ENCODE measurements around the gene PRELID2. TPM values are rescaled to one million over a fixed set of nuclear protein-coding genes. Genes with fewer than 3 reads are reported as not detected.

The PRELID2 gene
- polyA plus RNA-seq, 1 of the 3 experiments (the other 2 are of a cell fraction), result 5.3 TPM

DNA sequence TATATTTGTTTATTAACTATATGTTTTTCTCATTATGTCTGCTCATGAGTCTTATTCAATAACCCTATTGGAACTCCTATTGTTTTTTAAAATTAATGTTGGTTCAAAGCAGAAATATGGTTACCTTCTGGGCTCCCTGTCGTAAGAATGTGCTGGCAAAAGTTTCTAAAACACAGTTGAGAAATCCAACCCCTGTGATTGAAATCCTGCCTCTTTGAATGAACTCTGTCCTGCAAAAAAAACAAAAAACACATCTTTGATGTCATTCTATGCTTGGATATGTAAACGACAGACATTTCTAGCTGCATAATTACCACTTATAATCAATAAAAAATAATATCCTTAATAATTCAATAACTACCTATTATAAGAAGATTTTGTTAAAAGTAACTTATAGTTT is 38.8 kb downstream of the PRELID2 start (continued):
- TF ChIP-seq REST (IDR thresholded peaks at IDR 0.05; ENCODE audit: low read depth, low read length), result no peak

DNA sequence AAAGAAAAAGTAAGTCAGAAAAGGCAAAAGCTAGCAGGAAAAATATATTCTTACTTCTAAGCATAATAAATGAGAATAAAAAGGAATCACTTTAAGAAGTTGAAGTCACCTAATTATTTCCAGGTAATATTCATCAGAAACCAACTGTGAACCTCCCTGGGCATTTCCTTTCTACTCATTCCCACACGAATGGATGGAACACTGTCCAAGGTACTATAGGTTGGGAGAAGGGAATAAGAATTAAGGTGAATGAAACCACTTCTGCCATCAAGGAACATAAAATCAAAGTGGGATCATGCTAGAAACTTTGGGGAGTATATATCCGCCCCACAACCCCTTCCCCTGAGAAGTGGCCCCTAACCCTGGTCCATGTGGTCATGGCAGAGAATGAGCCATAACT is 41.6 kb downstream of the PRELID2 start:
- H3K79me2 ChIP-seq (ENCODE audit: insufficient read depth), result no peaks in the 10 kb centered on the region
- no peaks in the 10 kb centered on the region for H3K9me3 ChIP-seq
- no peak overlapping the region for H3K9ac ChIP-seq
- H3K4me1 ChIP-seq (ENCODE audit: control insufficient read depth in 1 of 2, insufficient read depth in 2 of 2, low read depth in 1 of 2, low read length in 1 of 2), result no peaks in the 10 kb centered on the region
- H3K4me3 ChIP-seq (ENCODE audit: low read depth in 2 of 2, low read length in 1 of 2), result no peak overlapping the region
- no peak for TF ChIP-seq TAF1 (IDR thresholded peaks at IDR 0.05; ENCODE audit: borderline replicate concordance, low read depth, low read length)
- no peak for TF ChIP-seq CHD2 (IDR thresholded peaks at IDR 0.05; ENCODE audit: low read length, partially characterized antibody)
- peak; percentile 82 for TF ChIP-seq REST (IDR thresholded peaks at IDR 0.05; ENCODE audit: low read depth, low read length)
- no peak for TF ChIP-seq SIN3A (IDR thresholded peaks at IDR 0.05; ENCODE audit: borderline replicate concordance, low read depth, low read length)
- DNase-seq, result no peak
- CTCF ChIA-PET, result no interaction called here
- peaks cover 4 to 22% of the 10 kb centered on the region in 2 experiments for H3K36me3 ChIP-seq (replicated peaks in 1 of 2; ENCODE audit: control insufficient read depth in 1 of 2, insufficient read depth in 2 of 2, low read length in 1 of 2)
- WGBS (ENCODE audit: low lambda C conversion rate), result 79% methylated on average over 2 of the region's 2 CpGs
- POLR2A ChIA-PET, result no interaction called here
- no peak overlapping the region for H2AFZ ChIP-seq (ENCODE audit: low read depth)
- H3K4me2 ChIP-seq, result no peak overlapping the region
- peaks cover 4% of the 10 kb centered on the region for H3F3A ChIP-seq (replicated peaks; ENCODE audit: insufficient read depth)
- no peaks in the 10 kb centered on the region for H3K9me2 ChIP-seq
- no peaks in the 10 kb centered on the region for H4K20me1 ChIP-seq (ENCODE audit: insufficient read depth)
- H3K27me3 ChIP-seq (ENCODE audit: insufficient read depth), result no peaks in the 10 kb centered on the region
- no peak overlapping the region for H3K27ac ChIP-seq (ENCODE audit: low read depth in 2 of 2, low read length in 1 of 2)

DNA sequence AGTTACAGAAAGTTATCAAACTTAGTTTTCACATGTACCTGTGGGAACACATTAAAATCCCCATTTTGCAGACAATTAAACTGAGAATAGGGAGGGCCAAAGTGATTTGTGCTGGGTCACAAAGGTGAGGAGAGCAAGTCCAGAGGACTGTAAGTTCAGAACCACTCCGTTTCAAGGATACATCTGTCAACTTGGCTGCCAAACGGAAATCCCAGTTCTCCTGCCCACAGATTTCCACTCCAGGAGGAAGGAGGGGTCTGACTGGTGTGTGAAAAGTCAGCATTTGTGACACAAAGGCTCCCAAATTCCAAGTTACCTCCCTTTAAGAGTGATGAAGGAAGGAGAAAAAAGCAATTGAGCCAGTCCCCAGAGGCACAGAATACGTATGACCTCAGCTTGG is 42.3 kb downstream of the PRELID2 start:
- Histone ChIP-seq H3K4me2 (no peak overlapping the region), H3F3A (replicated peaks; ENCODE audit: insufficient read depth) (peaks cover 4% of the 10 kb centered on the region), H3K9ac (no peak overlapping the region), H3K36me3 (replicated peaks in 1 of 2; ENCODE audit: control insufficient read depth in 1 of 2, insufficient read depth in 2 of 2, low read length in 1 of 2) (peaks cover 4 to 25% of the 10 kb centered on the region in 2 experiments), H4K20me1 (ENCODE audit: insufficient read depth) (no peaks in the 10 kb centered on the region), H2AFZ (ENCODE audit: low read depth) (no peak overlapping the region), H3K27me3 (ENCODE audit: insufficient read depth) (no peaks in the 10 kb centered on the region), H3K9me2 (no peaks in the 10 kb centered on the region), H3K4me3 (ENCODE audit: low read depth in 2 of 2, low read length in 1 of 2) (no peak overlapping the region), H3K79me2 (ENCODE audit: insufficient read depth) (no peaks in the 10 kb centered on the region), H3K27ac (ENCODE audit: low read depth in 2 of 2, low read length in 1 of 2) (no peak overlapping the region), H3K9me3 (no peaks in the 10 kb centered on the region), H3K4me1 (ENCODE audit: control insufficient read depth in 1 of 2, insufficient read depth in 2 of 2, low read depth in 1 of 2, low read length in 1 of 2) (no peaks in the 10 kb centered on the region)
- WGBS (ENCODE audit: low lambda C conversion rate), result 86% methylated on average over 3 of the region's 3 CpGs
- no peak for DNase-seq
- POLR2A ChIA-PET, result no interaction called here
- CTCF ChIA-PET, result no interaction called here
- no peak for TF ChIP-seq IRF3 (IDR thresholded peaks at IDR 0.05; ENCODE audit: low read depth, low read length)
- no peak for TF ChIP-seq RCOR1 (IDR thresholded peaks at IDR 0.05; ENCODE audit: low read length)
- no peak for TF ChIP-seq RFX5 (IDR thresholded peaks at IDR 0.05; ENCODE audit: low read length)
- no peak for TF ChIP-seq MEF2A (IDR thresholded peaks at IDR 0.05; ENCODE audit: borderline replicate concordance, low read depth)
- TF ChIP-seq MAX (IDR thresholded peaks at IDR 0.05; ENCODE audit: low read depth), result no peak
- TF ChIP-seq CTCF (IDR thresholded peaks at IDR 0.05), result no peak
- no peak for TF ChIP-seq TAF1 (IDR thresholded peaks at IDR 0.05; ENCODE audit: borderline replicate concordance, low read depth, low read length)
- TF ChIP-seq FOSL2 (IDR thresholded peaks at IDR 0.05; ENCODE audit: borderline replicate concordance, low read depth), result no peak
- TF ChIP-seq EP300 (IDR thresholded peaks at IDR 0.05; ENCODE audit: borderline replicate concordance in 1 of 2, low read depth in 1 of 2, low read length in 1 of 2), result no peak

Measured in SK-N-SH (cell line).